ENCODE results near the gene MEAK7. TPM values are rescaled to one million over a fixed set of nuclear protein-coding genes. Genes with fewer than 3 reads are reported as not detected.

MEAK7 gene
- total and polyA plus RNA-seq, 7 donors = 2.2 to 7.1 (median 2.8) TPM

- no peak for DNase-seq
- 37 to 44% (median 38%) methylated on average over 14 of the region's 14 CpGs for WGBS, 3 donors
- ATAC-seq = no peak
Measured at GRCh38 chr16:84459941-84460405, 44.5 kb downstream of the MEAK7 start.

GRCh38 chr16:84459533-84459894 lies 44.9 kb downstream of the MEAK7 start:
- no peak overlapping the region for H3K4me3 ChIP-seq
- ATAC-seq (no peak), DNase-seq (no peak)
- no peak for TF ChIP-seq CTCF (IDR thresholded peaks at IDR 0.05)
- no peaks in the 10 kb centered on the region for H3K9me3 ChIP-seq
- WGBS, 3 donors = 83 to 95% (median 91%) methylated on average over 2 of the region's 2 CpGs
- no peak overlapping the region for H3K27ac ChIP-seq
- no peaks in the 10 kb centered on the region for H3K36me3 ChIP-seq (ENCODE audit: insufficient read depth in 1 of 2, low read depth in 1 of 2)
- no peaks in the 10 kb centered on the region for H3K4me1 ChIP-seq
- no peaks in the 10 kb centered on the region for H3K27me3 ChIP-seq (ENCODE audit: insufficient read depth in 3 of 3, low read length in 2 of 3)
- intact Hi-C loops (cut with DNase I) = no loop called here

More at GRCh38 chr16:84459941-84460405, 44.5 kb downstream of the MEAK7 start:
- Histone ChIP-seq H3K4me3 (no peak overlapping the region), H3K27ac (no peak overlapping the region), H3K36me3 (ENCODE audit: insufficient read depth in 1 of 2, low read depth in 1 of 2) (no peaks in the 10 kb centered on the region), H3K4me1 (no peaks in the 10 kb centered on the region), H3K9me3 (no peaks in the 10 kb centered on the region), H3K27me3 (ENCODE audit: insufficient read depth in 3 of 3, low read length in 2 of 3) (no peaks in the 10 kb centered on the region)
- no peak for TF ChIP-seq CTCF (IDR thresholded peaks at IDR 0.05)
- intact Hi-C loops (cut with DNase I) = no loop called here

- H3K27me3 ChIP-seq (ENCODE audit: insufficient read depth in 3 of 3, low read length in 2 of 3) = no peaks in the 10 kb centered on the region
- H3K4me3 ChIP-seq = no peak overlapping the region
- no peaks in the 10 kb centered on the region for H3K9me3 ChIP-seq
- no peaks in the 10 kb centered on the region for H3K4me1 ChIP-seq
- WGBS, 3 donors = 89 to 92% (median 90%) methylated on average over 38 of the region's 38 CpGs
- no peak overlapping the region for H3K27ac ChIP-seq
- no peak for TF ChIP-seq CTCF (IDR thresholded peaks at IDR 0.05)
- no peak for ATAC-seq
- DNase-seq = no peak
- intact Hi-C loops (cut with DNase I) = no loop called here
- no peaks in the 10 kb centered on the region for H3K36me3 ChIP-seq (ENCODE audit: insufficient read depth in 1 of 2, low read depth in 1 of 2)
Measured at GRCh38 chr16:84458606-84459532, 45.6 kb downstream of the MEAK7 start.

GRCh38 chr16:84455031-84455430 lies 49.4 kb downstream of the MEAK7 start:
- ATAC-seq (no peak), DNase-seq (no peak)
- Histone ChIP-seq H3K4me3 (no peak overlapping the region), H3K27me3 (ENCODE audit: insufficient read depth in 3 of 3, low read length in 2 of 3) (peaks cover 0 to 4% (median 0%) of the 10 kb centered on the region in 3 donors), H3K4me1 (no peaks in the 10 kb centered on the region), H3K36me3 (ENCODE audit: insufficient read depth in 1 of 2, low read depth in 1 of 2) (no peaks in the 10 kb centered on the region), H3K27ac (no peak overlapping the region), H3K9me3 (no peaks in the 10 kb centered on the region)
- WGBS, 3 donors = 88 to 90% (median 90%) methylated on average over 9 of the region's 9 CpGs
- no peak for TF ChIP-seq CTCF (IDR thresholded peaks at IDR 0.05)
- intact Hi-C loops (cut with DNase I) = no loop called here

Other genes with a start within 250 kb of the MEAK7 start
- under 1 TPM in 3 of 4 donors, not detected in 1; 0.32 to 0.76 (median 0.40) TPM for gene WFDC1, start 209.8 kb downstream of the MEAK7 start, total RNA-seq
- 1 to 10 TPM in 1 of 3 donors, under 1 TPM in 2; 0.55 to 1.2 (median 0.90) TPM for gene WFDC1, start 209.8 kb downstream of the MEAK7 start, polyA plus RNA-seq
- not detected for gene ATP2C2, start 136.1 kb downstream of the MEAK7 start, total RNA-seq
- under 1 TPM in 2 of 3 donors, not detected in 1; 0.03 to 0.06 TPM for gene ATP2C2, start 136.1 kb downstream of the MEAK7 start, polyA plus RNA-seq
- gene COTL1, start 113.4 kb upstream of the MEAK7 start, total RNA-seq = 10 to 100 TPM in 2 of 4 donors, 1 to 10 TPM in 2; 7.0 to 11.9 (median 10.4) TPM
- 10 to 100 TPM in 1 of 3 donors, 1 to 10 TPM in 2; 6.1 to 44.5 (median 7.1) TPM for gene COTL1, start 113.4 kb upstream of the MEAK7 start, polyA plus RNA-seq
- gene KLHL36, start 143.9 kb upstream of the MEAK7 start, total RNA-seq = 10 to 100 TPM; 13.1 to 19.3 (median 15.9) TPM
- gene KLHL36, start 143.9 kb upstream of the MEAK7 start, polyA plus RNA-seq = 10 to 100 TPM in 2 of 3 donors, 1 to 10 TPM in 1; 5.9 to 11.2 (median 11.1) TPM
- 10 to 100 TPM; 57.1 to 93.0 (median 78.9) TPM for gene USP10, start 195.3 kb upstream of the MEAK7 start, total RNA-seq
- 10 to 100 TPM; 33.9 to 69.5 (median 69.2) TPM for gene USP10, start 195.3 kb upstream of the MEAK7 start, polyA plus RNA-seq

Data from psoas muscle (tissue), 8 donors.